Measurements from ENCODE around the gene PLEKHO2.

The PLEKHO2 gene

DNA sequence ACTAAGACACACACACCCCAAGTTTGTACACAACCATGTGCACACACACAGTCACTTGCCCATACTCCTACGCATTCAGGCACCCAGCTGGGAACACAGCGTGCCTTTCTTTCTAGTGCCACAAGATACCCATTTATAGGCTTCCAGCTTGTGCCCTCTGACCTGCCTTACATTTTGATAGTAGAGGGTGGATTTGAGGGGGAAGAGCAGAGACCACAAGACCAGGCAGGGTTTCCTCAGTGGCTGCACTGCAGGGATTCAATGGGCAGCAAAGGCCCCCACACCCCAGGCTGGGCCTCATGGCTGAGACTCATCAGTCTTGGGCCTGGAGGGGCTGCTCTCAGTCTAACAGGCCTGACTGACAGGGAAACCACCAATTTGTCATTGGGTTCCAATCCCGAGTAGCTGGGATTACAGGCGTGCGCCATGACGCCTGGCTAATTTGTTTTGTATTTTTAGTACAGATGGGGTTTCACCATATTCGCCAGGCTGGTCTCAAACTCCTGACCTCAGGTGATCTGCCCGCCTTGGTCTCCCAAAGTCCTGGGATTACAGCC lies 51.2 kb downstream of the PLEKHO2 start:
- peak in 1 of 2 experiments; percentile 37 for DNase-seq (ENCODE audit: low read depth in 2 of 2)

DNA sequence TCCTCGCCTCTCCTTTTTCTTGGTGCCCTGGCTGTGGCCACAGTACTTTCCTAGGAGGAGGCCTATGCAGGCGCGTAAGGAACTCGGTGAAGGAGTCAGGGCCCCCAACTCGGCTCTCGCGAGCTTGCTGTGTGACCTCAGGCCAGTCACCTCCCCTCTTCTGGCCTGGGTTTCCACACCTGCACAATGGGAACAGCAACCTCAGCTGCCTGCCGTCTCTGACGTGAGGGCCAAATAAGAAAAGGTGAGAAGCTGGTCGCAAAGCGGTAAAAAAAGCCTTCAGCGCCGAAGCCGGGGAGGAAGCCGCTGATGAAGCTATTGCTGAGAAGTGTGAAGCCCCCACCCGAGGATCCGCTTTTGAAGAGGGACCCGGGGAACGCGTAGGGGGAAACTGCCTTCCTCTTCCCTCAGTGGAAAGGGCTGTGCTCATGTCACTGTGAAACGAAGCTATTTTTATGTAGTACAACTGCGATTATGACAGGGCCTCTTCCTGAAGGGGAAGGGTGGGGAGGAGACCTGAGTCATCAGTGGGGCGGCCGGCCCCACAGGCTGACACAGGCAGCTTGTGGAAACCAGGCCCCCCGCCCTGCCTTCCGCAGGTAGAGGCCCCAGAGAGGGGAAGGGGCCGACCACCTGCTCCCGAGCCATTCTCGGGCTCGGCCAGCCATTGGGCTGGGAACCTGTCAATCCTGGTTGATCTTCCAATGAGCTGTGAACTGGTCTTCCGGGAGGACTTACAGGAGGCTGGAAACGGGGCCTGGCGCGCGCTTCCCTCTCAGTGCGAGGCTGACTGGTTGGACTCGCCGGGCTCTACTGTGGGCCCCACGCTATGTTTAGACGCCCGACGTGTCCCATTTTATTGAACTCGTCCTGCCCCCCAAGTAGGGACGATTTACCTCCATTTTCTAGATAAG lies 52.0 kb downstream of the PLEKHO2 start:
- peak; percentile 92 to 97 for DNase-seq (ENCODE audit: low read depth in 2 of 2)

DNA sequence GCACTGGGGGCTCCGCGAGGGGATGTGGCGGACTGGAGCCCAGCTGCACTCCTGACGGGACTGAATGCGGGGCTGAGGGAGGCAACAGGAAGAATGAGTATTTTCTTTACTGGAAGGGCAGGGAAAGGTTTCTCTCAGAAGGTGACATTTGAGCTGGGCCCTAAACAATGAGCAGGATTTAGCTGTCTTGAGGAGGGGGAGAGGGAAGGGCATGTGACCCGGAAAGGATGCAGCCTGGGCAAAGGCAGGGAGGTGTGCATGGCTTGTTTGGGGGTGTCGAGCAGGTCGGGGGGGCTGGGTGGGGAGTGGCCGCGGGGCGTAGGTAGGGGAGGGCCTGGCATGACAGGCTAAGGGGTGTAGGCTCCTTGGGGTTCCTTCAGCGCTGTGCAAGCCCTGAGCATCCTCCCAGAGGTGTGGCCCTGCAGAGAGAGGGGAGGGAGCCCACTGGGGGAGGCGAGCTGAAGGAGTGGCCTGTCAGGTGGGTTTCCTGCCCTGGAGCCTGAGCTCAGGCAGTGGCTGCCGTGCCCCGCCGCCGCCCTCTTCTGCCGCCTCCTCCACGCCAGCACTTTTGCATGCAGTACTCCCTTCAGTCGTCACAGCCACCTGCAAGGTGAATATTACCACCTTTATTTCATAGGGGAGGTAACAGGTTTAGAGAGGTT lies 52.8 kb downstream of the PLEKHO2 start:
- peak in 1 of 2 experiments; percentile 57 for DNase-seq (ENCODE audit: low read depth in 2 of 2)

DNA sequence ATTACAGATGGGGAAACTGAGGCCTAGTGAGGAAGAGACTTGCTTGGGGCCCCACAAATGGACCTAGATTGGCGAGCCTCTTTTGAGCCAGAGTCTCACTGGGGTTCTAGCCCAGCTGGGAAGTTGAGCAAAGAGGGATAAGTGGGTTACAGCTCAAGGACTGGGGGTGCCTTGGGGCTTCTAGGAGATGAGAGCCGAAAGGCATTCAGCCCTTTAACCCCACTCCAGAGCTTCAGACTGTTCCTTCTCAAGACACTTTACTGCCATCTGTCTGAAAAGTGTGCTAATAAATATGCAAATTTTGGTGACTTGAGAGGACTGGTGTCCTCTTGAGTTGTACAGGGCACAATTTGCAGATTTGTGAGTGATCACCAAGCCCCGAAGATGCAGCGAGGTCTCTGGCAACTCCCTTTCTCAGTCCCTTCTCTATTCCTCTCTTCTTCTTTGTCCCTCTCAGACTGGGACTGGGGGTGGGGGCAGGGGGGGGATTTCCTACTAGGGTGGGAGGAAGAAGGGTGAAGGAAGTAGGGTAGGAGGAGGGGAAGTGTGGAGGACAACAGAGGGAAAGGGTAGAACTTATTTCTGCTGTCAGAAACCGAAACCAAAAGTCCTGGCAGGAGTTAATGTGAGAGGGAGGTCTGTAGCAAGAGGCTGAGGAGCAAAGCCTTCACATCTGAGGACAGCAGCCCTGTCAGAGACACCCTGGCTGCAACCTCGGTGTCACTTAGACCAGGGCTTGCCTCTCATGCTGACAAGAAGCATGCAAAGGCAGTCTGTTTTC lies 53.8 kb downstream of the PLEKHO2 start:
- peak in 1 of 2 experiments; percentile 8 for DNase-seq (ENCODE audit: low read depth in 2 of 2)

DNA sequence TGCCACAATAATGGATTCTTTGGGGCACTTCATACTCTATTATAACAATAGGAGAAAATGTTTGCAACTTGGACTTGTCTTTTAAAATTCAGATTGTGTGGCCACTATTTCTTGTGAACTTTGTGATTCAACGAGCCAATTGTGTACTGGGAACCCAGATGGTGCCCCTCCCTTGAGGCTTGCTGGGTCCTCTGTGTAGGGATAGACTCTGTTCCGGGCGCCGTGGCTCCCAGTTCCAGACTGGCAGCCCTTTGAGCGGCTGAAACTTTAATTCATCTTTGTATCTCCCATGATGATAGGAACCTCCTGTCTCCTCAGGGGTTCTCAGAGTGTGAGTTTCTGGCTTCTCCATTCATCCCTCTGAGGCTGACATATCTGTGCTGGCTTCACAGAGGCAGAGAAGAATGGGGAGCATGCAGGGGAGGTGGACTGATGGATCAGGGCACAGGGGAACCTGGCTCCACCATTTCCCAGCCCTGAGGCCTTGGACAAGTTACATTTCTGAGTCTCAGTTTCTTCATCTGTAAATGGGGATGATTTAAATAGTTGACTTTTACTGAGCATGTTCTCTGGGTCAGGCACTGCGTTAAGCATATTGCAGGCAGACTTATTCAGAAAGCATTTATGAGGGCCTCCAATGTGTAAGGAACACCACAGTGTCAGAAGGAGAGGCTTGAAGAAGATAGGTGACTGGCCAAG lies 54.8 kb downstream of the PLEKHO2 start:
- no peak for DNase-seq (ENCODE audit: low read depth in 2 of 2)

DNA sequence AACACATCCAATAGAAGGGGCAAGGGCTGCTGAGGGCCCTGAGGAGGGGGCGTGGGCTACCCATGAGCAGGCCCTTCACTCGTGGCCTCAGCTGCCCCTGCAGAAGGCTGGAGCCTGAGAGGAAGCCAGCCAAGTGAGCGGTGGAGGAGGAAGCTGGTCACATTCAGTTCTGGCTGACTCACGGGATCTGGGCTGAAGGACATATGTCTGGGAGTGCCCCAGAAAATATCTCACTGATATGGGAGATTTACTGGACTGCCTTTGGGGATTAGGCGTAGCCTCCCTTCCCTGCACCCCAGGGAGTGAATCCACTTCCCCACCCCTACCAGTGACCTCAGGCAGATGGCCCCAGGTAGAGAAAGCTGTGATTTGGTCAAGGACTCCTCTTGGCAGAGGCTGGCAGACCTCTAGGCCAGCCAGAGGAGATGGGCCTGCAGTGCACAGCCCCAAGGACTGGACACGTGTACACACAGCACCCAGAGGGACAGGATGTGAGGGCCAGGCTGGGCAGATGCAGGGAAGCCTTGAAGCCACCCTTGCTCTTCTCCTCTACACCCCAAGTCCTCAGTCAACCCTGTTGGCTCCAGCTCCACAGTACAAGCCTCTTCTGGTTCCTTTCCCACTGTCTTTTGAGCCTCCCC lies 55.8 kb downstream of the PLEKHO2 start:
- DNase-seq (ENCODE audit: low read depth in 2 of 2) = no peak

DNA sequence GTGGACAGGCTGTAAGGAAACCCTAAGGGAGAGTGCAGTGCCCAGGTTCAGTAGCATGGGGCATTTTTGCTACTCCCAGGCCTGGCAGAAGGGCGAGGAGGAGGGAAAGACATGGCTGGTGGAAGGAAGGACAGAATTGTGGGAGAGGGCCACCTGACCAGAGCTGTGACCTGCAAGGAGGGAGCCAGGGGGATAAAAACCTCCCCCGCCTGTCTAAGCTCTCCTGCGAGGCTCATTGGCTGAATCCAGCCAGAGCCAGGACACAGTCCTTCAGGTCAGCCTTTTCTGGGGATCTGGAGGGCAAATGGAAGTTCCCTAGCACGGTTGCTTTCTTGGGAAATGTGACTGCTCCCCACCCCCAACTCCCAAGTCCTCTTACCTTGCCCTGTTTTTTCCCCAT lies 56.7 kb downstream of the PLEKHO2 start:
- no peak for DNase-seq (ENCODE audit: low read depth in 2 of 2)

DNA sequence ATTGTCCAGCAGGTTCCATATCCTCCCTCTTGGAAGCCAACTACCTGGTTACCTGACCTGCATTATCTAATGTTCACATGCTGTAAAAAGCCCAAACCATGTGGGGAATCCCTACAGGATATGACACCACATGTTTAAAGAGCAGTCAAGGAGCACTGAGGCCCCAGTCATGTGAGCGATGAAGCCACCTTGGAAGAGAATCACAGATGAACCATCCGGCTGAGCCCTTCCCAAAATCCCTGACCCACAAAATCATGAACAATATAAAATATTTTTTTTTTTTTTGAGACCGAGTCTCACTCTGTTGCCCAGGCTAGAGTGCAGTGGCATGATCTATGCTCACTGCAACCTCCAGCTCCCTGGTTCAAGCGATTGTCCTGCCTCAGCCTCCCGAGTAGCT lies 59.4 kb downstream of the PLEKHO2 start:
- DNase-seq (ENCODE audit: low read depth in 2 of 2) = no peak

DNA sequence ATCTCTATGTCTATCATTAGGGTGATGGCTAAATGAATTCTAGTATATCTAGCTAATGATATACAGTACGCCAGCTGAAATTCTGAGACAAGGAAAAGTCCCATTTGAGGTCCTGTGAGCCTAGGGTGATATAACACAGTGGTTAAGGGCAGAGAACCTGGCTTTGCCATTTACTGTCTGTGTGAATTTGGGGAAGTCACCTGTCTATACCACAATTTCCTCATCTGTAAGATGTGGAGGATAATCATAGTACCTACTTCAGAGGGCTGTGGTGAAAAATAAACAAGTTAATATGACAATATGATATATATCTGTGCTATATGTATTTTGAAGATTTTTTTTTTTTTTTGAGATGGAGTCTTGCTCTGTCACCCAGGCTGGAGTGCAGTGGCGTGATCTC lies 60.2 kb downstream of the PLEKHO2 start:
- no peak for DNase-seq (ENCODE audit: low read depth in 2 of 2)

DNA sequence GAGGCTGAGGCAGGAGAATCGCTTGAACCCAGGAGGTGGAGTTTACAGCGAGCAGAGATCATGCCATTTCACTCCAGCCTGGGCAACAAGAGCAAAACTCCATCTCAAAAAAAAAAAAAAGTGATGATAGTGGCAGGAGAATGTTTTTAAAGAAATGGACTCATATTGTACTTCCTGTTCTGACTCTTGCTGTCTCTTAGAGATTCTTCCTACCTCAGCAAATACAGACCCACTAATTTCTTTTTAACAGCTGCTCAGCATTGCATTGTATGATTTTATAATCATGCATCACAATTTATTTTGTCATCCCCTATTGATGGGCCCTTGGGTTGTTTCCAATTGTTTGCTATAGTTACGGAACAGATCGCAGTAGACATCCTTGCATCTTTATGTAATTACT lies 61.1 kb downstream of the PLEKHO2 start:
- DNase-seq (ENCODE audit: low read depth in 2 of 2) = no peak

DNA sequence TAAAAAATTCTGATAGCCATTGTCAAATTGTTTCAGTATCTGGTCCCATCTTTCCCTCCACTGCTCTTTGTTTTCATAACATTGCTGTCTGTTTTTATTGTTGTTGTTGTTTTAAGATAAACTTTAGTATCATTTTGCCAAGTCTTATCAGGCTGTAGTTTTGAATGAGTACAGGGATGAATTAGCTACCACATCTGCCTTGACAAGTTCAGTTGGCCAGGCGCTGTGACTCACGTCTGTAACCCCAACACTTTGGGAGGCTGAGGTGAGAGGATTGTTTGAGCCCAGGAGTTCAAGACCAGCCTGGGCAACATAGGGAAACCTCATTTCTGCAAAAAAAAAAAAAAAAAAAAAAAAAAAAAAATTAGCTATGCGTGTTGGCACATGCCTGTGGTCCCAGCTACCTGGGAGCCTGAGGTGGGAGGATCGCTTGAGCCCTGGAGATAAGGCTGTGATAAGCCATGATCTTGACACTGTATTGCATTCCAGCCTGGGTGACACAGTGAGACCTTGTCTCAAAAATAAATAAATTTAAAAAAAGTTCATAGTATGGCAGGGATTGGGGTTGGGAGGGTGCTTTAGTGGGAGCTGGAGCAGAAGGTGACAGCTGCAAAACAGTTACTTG lies 61.7 kb downstream of the PLEKHO2 start:
- no peak for DNase-seq (ENCODE audit: low read depth in 2 of 2)

DNA sequence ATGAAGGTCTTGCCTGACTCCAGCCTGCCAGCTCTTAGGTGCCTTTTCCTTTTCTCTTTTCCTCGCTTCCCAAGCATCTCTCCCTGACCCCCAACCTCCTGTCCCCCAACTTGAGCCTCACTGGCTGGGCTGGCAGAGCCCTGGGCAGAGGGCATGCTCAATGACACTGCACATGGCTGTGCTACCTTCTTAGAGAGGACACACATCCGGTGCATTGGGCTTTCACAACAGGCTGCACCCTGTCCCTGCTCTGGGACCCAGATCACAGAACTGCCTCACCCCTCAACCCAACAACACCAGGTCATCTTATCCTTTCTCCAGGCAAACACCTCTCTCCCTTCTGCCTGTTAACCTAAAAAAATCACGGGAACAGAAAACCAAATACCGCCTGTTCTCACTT lies 62.5 kb downstream of the PLEKHO2 start:
- no peak for DNase-seq (ENCODE audit: low read depth in 2 of 2)

DNA sequence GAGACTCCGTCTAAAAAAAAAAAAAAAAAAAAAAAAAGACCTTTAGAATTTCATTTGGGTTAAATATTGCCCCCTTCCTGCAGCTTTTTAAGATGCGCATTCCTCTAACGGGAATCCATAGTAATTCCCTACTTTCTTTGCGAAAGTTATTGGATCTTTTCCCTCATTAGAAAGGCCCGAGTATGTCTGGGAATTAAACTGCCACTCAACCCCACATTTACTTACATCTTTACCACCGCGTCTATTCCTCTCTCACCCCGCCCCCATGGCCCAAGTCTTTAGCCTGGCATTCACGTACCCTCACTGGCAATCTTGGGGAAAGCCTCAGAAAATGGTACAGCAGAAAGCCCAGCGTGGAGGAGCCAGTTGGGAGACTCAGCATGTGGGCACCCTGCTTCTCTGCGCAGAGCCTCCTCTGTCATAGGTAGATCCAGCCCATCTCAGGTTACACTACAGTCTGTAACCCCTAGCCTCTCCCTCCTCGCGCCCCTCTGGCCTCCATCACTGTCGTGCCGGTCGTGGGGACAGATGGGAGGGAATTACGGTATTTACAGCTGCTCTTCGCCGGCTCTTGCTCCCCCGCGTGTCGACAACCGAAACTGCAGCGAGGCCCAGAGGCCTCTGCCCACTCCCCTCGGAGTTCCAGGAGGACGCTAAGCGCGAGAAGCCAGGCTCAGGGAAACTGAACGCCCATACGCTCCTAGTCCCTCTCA lies 63.6 kb downstream of the PLEKHO2 start:
- peak; percentile 58 to 73 for DNase-seq (ENCODE audit: low read depth in 2 of 2)

DNA sequence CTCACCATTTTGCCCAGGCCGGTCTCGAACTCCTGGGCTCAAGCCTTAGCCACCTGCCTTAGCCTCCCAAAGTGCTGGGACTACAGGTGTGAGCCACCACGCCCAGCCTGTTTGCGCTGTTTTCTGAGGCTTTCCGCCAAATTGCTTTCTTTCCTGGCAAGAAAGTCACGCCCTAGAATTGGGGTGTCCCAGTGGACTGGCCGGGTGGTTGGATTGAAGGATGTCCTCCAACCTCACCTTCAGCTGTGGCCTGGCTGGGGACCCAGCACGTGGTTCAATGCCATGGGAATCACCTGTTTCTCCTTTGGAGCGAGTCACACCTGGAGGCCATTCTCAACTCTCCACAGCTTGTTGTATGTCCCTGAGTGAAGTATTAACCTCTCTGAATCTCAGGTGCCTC lies 64.2 kb downstream of the PLEKHO2 start:
- no peak for DNase-seq (ENCODE audit: low read depth in 2 of 2)

DNA sequence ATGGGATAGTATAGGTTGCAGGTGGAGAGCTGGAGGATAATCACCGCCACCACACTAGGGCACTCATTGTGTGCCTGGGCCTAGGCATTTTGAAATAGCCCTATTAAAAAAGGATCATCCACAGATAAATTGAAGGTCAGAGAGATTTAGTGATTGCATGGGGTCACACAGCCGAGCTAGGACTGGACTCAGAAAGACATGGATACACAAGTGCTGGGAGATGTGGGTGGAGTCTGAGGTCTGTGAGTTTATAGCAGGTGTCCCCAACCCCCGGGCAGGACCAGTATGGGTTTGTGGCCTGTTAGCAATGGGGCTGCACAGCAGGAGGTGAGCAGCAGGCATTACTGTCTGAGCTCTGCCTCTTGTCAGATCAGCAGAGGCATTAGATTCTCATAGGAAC lies 64.7 kb downstream of the PLEKHO2 start:
- no peak for DNase-seq (ENCODE audit: low read depth in 2 of 2)

DNA sequence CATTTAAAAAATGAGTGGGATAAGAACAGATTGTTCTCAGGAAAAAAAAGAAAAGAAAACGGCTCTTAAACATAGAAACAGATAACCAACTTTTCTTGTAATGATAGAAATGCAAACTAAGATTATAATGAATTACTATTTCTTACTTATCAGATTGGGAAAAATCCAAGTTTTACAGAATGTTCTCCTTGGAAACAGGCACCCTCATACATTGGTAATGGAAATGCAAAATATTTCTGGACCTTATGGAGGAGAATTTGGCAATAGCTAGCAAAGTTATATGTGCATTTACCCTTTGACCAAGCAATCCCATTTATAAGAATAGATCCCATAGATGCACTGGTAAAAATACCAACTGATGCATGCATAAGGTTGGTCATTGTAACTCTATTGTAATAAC lies 66.3 kb downstream of the PLEKHO2 start:
- DNase-seq (ENCODE audit: low read depth in 2 of 2) = no peak

DNA sequence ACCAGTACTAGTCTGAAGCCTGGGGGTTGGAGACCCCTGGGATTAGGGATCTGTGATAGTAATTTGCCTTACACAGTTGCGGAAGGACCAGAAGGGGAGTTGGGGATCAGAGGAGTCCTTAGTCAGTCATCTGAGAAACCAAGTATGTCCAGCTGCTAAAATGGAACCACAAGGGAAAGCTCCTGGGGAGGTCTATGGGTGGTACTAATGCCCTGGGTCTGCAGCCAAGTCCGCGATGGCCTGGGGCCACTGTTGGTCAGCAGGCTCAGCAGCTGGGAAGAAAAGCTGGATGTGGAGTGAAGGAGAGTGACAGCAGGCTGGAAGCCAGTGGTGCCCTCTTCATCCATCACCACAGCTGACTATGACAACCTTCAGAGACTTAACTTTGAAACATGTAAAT lies 67.8 kb downstream of the PLEKHO2 start:
- no peak for DNase-seq (ENCODE audit: low read depth in 2 of 2)

DNA sequence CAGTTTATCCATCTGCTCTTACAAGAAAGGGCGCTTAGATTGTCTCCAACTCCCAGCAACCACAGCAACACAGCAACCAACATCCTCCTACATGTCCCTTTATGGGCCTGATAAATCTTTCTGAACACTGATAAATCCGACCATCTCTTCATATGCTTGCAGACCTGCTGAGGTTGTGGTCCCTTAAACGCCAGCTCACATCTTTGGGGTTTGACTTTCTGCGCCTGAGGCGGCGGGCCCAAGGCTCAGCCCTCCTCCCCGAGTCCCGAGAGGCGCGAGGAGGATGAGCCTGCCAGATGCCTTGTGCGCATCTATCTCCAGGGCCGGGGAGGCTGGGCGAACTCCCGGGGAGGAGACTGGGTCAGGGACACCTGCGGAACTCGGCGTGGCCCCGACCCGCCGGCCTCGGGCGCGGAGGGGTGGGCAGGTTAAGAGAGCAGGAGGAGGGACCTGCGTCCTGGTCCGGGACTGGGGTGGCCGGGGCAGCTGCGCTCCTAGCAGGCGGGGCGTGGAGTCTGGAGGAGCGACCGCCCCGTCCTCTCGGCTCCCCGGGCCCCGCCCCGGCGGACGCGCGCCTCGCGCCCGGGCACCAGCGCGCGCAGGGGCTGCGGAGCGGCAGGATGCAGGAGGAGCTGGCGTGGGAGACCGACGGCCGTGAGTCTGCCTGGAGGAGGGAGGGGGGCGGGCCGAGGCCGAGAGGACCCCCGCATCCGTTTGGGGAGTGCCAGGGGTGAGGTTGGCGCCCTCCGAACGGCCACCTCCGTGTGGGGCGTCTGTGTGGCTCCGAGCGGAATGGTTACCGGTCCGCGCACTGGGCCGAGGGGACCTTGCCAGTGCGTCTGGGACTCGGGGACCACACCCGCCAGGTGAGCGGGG lies 69.8 kb downstream of the PLEKHO2 start, which contains the start of gene ANKDD1A:
Gene ANKDD1A (plus strand): TSS at position 592 of the 876 bp plus-strand sequence. CDS start 29 bp downstream, at position 621.
- peak; percentile 8 to 54 for DNase-seq (ENCODE audit: low read depth in 2 of 2)
